H9 (cell line): ENCODE data around the gene SH3RF3. TPM values are rescaled to one million over a fixed set of nuclear protein-coding genes. Genes with fewer than 3 reads are reported as not detected.

Source experiments
- DNase-seq: peaks from one replicate; pipeline ENCODE4 v3.0.0-alpha.2; 2017
- H2AFZ ChIP-seq: one replicate; pipeline ENCODE4 v1.6.1; 2013; ENCODE audit warnings: mild to moderate bottlenecking, low read length, control low read depth, moderate library complexity
- H2AK5ac ChIP-seq: 2 replicates; pipeline ENCODE4 v1.6.1; 2013; ENCODE audit warnings: low read length, control low read depth, mixed read lengths; ENCODE audit not compliant: insufficient read length
- H2BK120ac ChIP-seq: one replicate; pipeline ENCODE4 v1.6.1; 2013; ENCODE audit warnings: low read depth, mild to moderate bottlenecking, low read length, control low read depth, inconsistent platforms; ENCODE audit not compliant: poor library complexity, severe bottlenecking
- H2BK12ac ChIP-seq: 2 replicates; pipeline ENCODE4 v1.6.1; 2013; ENCODE audit warnings: low read length, control low read depth, mixed read lengths, low read depth; ENCODE audit not compliant: insufficient read length
- H2BK15ac ChIP-seq: 2 replicates; pipeline ENCODE4 v1.6.1; 2013; ENCODE audit warnings: low read depth, low read length, control low read depth
- H2BK20ac ChIP-seq: one replicate; pipeline ENCODE4 v1.6.1; 2013; ENCODE audit warnings: low read depth, mild to moderate bottlenecking, low read length, control low read depth, inconsistent platforms; ENCODE audit not compliant: poor library complexity, severe bottlenecking
- H2BK5ac ChIP-seq: 2 replicates; pipeline ENCODE4 v1.6.1; 2013; ENCODE audit warnings: low read length, control low read depth, mixed read lengths; ENCODE audit not compliant: insufficient read length
- H3K14ac ChIP-seq: 2 replicates; pipeline ENCODE4 v1.6.1; 2013; ENCODE audit warnings: low read length, control low read depth; ENCODE audit not compliant: insufficient read depth
- H3K18ac ChIP-seq: 2 replicates; pipeline ENCODE4 v1.6.1; 2013; ENCODE audit warnings: low read depth, mild to moderate bottlenecking, mixed read lengths, low read length, control low read depth; ENCODE audit not compliant: insufficient read length
- H3K23ac ChIP-seq: 2 replicates; pipeline ENCODE4 v1.6.1; 2013; ENCODE audit warnings: low read length, control low read depth, mixed read lengths, low read depth; ENCODE audit not compliant: insufficient read length
- H3K23me2 ChIP-seq: 2 replicates; pipeline ENCODE4 v1.6.1; 2013; ENCODE audit warnings: low read depth, mild to moderate bottlenecking, mixed read lengths, low read length, control low read depth; ENCODE audit not compliant: insufficient read length, poor library complexity, severe bottlenecking
- H3K27ac ChIP-seq: 2 replicates; pipeline ENCODE4 v1.5.1; 2013; ENCODE audit warnings: low read length, control low read depth, mixed read lengths, low read depth; ENCODE audit not compliant: insufficient read length
- H3K27me3 ChIP-seq: 2 replicates; pipeline ENCODE4 v1.6.1; 2013; ENCODE audit warnings: low read length, control low read depth, inconsistent platforms; ENCODE audit not compliant: insufficient read depth
- H3K4ac ChIP-seq: 2 replicates; pipeline ENCODE4 v1.6.1; 2013; ENCODE audit warnings: low read depth, mild to moderate bottlenecking, control low read depth, inconsistent platforms, low read length, moderate library complexity
- H3K4me1 ChIP-seq: 2 replicates; pipeline ENCODE4 v1.6.1; 2013; ENCODE audit warnings: low read length, control low read depth, inconsistent platforms; ENCODE audit not compliant: insufficient read depth
- H3K4me2 ChIP-seq: 2 replicates; pipeline ENCODE4 v1.6.1; 2013; ENCODE audit warnings: low read length, control low read depth, mixed read lengths; ENCODE audit not compliant: insufficient read length, insufficient read depth
- H3K56ac ChIP-seq: 2 replicates; pipeline ENCODE4 v1.6.1; 2013; ENCODE audit warnings: low read depth, mild to moderate bottlenecking, mixed read lengths, low read length, control low read depth; ENCODE audit not compliant: insufficient read length
- H3K79me1 ChIP-seq: 2 replicates; pipeline ENCODE4 v1.6.1; 2013; ENCODE audit warnings: low read depth, mild to moderate bottlenecking, moderate library complexity, low read length, control low read depth, inconsistent platforms; ENCODE audit not compliant: insufficient read depth, poor library complexity, severe bottlenecking
- H3K79me2 ChIP-seq: 2 replicates; pipeline ENCODE4 v1.6.1; 2013; ENCODE audit warnings: low read length, control low read depth, inconsistent platforms; ENCODE audit not compliant: insufficient read depth
- H3K9ac ChIP-seq: 2 replicates; pipeline ENCODE4 v1.6.1; 2013; ENCODE audit warnings: low read length, control low read depth, mixed read lengths; ENCODE audit not compliant: insufficient read length; ENCODE audit errors: extremely low read depth
- H3K9me3 ChIP-seq: one replicate; pipeline ENCODE4 v1.6.1; 2013; ENCODE audit warnings: low read depth, low read length, inconsistent platforms; ENCODE audit not compliant: control insufficient read depth
- H3T11ph ChIP-seq: one replicate; pipeline ENCODE4 v1.6.1; 2013; ENCODE audit warnings: mild to moderate bottlenecking, low read length, control low read depth, inconsistent platforms
- H4K20me1 ChIP-seq: one replicate; pipeline ENCODE4 v1.6.1; 2013; ENCODE audit not compliant: control insufficient read depth, insufficient read length, insufficient read depth
- H4K5ac ChIP-seq: 2 replicates; pipeline ENCODE4 v1.6.1; 2013; ENCODE audit warnings: low read depth, mild to moderate bottlenecking, mixed read lengths, low read length, control low read depth; ENCODE audit not compliant: insufficient read length
- H4K8ac ChIP-seq: replicated peaks from 2 replicates; pipeline ENCODE4 v1.6.1; 2013; ENCODE audit warnings: low read length, control low read depth, mixed read lengths, low read depth; ENCODE audit not compliant: insufficient read length
- H4K91ac ChIP-seq: 2 replicates; pipeline ENCODE4 v1.6.1; 2013; ENCODE audit warnings: low read depth, mild to moderate bottlenecking, moderate library complexity, mixed read lengths, low read length, control low read depth; ENCODE audit not compliant: insufficient read length
- H3K27ac Mint-ChIP-seq, 3 experiments: 2 replicates in 2 of 3; 3 replicates in 1 of 3; pipeline ENCODE4 v1.8.0; 2020 to 2021; ENCODE audit warnings: mixed read lengths in 3 of 3, mild to moderate bottlenecking in 1 of 3, moderate library complexity in 1 of 3
- H3K27me3 Mint-ChIP-seq: 2 replicates; pipeline ENCODE4 v1.8.0; 2021; ENCODE audit warnings: low read depth, mild to moderate bottlenecking, moderate library complexity, mixed read lengths
- H3K36me3 Mint-ChIP-seq, 3 experiments: 2 replicates in 2 of 3; 3 replicates in 1 of 3; pipeline ENCODE4 v1.8.0; 2020 to 2021; ENCODE audit warnings: low read depth in 3 of 3, mixed read lengths in 3 of 3; ENCODE audit not compliant: insufficient read depth in 1 of 3
- H3K4me1 Mint-ChIP-seq, 2 experiments: 2 replicates each; pipeline ENCODE4 v1.8.0; 2020; ENCODE audit warnings: mixed read lengths in 2 of 2
- H3K4me3 Mint-ChIP-seq, 2 experiments: 2 replicates in 1 of 2; 3 replicates in 1 of 2; pipeline ENCODE4 v1.8.0; 2020 to 2021; ENCODE audit warnings: mild to moderate bottlenecking in 2 of 2, mixed read lengths in 2 of 2, moderate library complexity in 1 of 2
- H3K9me3 Mint-ChIP-seq, 2 experiments: 2 replicates in 1 of 2; 3 replicates in 1 of 2; pipeline ENCODE4 v1.8.0; 2020; ENCODE audit warnings: mild to moderate bottlenecking in 2 of 2, mixed read lengths in 2 of 2, moderate library complexity in 1 of 2
- CTCF ChIP-seq: fragments of 200-600 bp; sonication (generic); conservative IDR thresholded peaks from 3 replicates; pipeline ENCODE4 v1.8.0; 2021; ENCODE audit warnings: antibody characterized with exemption, mild to moderate bottlenecking
- WGBS: extraction: QIAGEN DNeasy Blood & Tissue Kit; methylation state at CpG from one replicate; pipeline ENCODE4 v1.1.7; 2013; ENCODE audit warnings: missing lambda C conversion rate, low lambda C conversion rate, mixed read lengths; ENCODE audit not compliant: insufficient read length; ENCODE audit errors: extremely low coverage; 5-methylcytosine and 5-hydroxymethylcytosine counted together
- total RNA-seq: library from RNA; stranded (reverse); gene quantifications from 2 replicates; pipeline ENCODE4 v1.2.1, GENCODE V29; 2021

The SH3RF3 gene
- total RNA-seq, 1 experiment from 2014 or later: 0.46 TPM

GRCh38 chr2:109346601-109347228 lies 217.7 kb downstream of the SH3RF3 start:
- no peak overlapping the region for H4K91ac ChIP-seq
- no peak overlapping the region for H2BK12ac ChIP-seq
- Mint-ChIP-seq H3K36me3 (no peaks in the 10 kb centered on the region), H3K4me3 (no peak overlapping the region), H3K4me1 (peaks cover 11 to 21% of the 10 kb centered on the region in 2 experiments), H3K9me3 (no peaks in the 10 kb centered on the region), H3K27me3 (no peaks in the 10 kb centered on the region; the same call in none of the 2 replicates), H3K27ac (no peak overlapping the region; a peak in 1 of 7 replicates)
- H3K56ac ChIP-seq: no peak overlapping the region
- H2BK120ac ChIP-seq: no peak overlapping the region
- no peak overlapping the region for H3K9ac ChIP-seq
- no peaks in the 10 kb centered on the region for H3K79me1 ChIP-seq
- H3K18ac ChIP-seq: no peak overlapping the region
- H2BK15ac ChIP-seq: no peak overlapping the region
- no peak overlapping the region for H3K4ac ChIP-seq
- no peak overlapping the region for H3T11ph ChIP-seq
- no peak overlapping the region for H4K8ac ChIP-seq
- no peak overlapping the region for H3K14ac ChIP-seq
- no peaks in the 10 kb centered on the region for H3K9me3 ChIP-seq
- H3K4me2 ChIP-seq: no peak overlapping the region
- peaks cover 8% of the 10 kb centered on the region; the same call in 1 of the 2 replicates for H3K4me1 ChIP-seq
- H2AFZ ChIP-seq: no peak overlapping the region
- no peaks in the 10 kb centered on the region for H3K79me2 ChIP-seq
- no peaks in the 10 kb centered on the region for H4K20me1 ChIP-seq
- no peak overlapping the region for H2BK20ac ChIP-seq
- H3K23me2 ChIP-seq: no peaks in the 10 kb centered on the region
- DNase-seq: no peak
- no peaks in the 10 kb centered on the region for H3K27me3 ChIP-seq
- H3K27ac ChIP-seq: no peak overlapping the region
- no CpG with 5 or more reads among the region's 12 CpGs for WGBS
- no peak for TF ChIP-seq CTCF
- no peak overlapping the region for H2BK5ac ChIP-seq
- H2AK5ac ChIP-seq: no peak overlapping the region
- no peak overlapping the region for H3K23ac ChIP-seq
- H4K5ac ChIP-seq: no peak overlapping the region
